NCI-H1048 (cell line): ENCODE measurements around the gene PYDC1.
"Not testable (repeated sequence)": the region's sequence is repeated elsewhere in the genome, so short reads cannot be mapped to it uniquely, and the experiment has no call there.

Source experiments
- DNase-seq: peaks from one replicate; lab custom pipeline; 2025; lab: John Stamatoyannopoulos, UW

Gene PYDC1

GRCh38 chr16:31216422-31217135 lies at the start of gene PYDC1:
Gene PYDC1, minus strand, starts transcription at chr16:31217135. Its CDS starts 107 bp downstream, at chr16:31217028.
- DNase-seq, result no peak

DNA sequence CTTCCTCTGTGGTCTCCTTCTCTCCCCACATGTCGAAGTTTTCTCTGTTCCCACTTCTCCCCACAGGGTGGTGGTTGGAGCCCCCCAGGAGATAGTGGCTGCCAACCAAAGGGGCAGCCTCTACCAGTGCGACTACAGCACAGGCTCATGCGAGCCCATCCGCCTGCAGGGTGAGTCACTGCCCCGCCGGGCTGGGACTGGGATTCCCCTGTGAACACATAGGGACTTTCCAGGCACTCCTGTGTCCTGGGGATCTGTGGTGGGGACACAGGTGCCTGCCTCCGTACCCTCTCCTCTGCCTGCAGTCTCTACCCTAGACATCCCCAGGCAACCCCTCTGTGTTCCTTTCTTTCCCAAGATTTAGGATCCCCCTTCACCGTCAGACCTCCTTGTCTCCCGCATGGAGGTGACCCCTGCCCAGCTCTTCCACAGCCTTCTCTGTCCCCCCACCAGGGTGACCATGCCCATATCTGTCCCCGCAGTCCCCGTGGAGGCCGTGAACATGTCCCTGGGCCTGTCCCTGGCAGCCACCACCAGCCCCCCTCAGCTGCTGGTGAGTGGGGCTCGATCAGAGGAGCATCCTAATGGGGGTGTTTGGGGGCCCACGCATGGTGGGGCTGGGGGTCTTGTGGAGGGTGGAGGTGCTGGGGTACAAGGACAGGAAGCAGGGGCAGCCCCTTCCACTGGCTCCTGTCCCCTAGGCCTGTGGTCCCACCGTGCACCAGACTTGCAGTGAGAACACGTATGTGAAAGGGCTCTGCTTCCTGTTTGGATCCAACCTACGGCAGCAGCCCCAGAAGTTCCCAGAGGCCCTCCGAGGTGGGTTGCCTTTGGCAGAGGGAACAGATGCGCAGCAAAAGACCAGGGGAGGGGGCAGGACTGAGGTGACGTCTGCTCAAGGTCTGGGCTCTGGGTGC lies 48.7 kb upstream of the PYDC1 start:
- no peak for DNase-seq

DNA sequence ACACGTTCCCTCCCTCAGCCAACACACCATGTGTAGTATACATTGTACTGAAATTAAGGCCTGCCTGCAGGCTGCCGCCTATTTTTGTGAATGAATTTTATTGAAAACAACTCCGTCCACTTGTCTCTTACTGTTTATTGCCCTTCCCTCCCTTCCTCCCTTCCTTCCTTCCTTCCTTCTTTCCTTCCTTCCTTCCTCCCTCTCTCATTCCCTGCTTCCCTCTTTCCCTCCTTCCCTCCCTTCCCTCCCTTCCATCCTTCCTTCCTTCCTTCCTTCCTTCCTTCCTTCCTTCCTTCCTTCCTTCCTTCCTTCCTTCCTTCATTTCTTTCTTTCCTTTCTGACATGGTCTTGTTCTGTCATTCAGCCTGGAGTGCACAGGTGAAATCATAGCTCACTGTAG lies 45.1 kb upstream of the PYDC1 start:
- no peak for DNase-seq

GRCh38 chr16:31260136-31260931 lies 43.4 kb upstream of the PYDC1 start:
- no peak for DNase-seq

DNA sequence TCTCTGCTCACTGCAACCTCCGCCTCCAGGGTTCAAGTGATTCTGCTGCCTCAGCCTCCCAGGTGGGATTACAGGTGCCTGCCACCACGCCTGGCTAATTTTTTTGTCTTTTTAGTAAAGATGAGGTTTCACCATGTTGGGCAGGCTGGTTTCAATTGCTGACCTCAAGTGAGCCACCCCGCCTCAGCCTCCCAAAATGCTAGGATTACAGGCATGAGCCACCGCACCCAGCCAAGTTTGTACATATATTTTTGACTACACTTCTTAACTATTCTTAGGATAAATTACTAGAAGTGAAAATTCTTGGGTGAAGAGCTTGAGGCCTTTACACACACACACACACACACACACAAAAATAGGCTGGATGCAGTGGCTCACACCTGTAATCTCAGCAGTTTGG lies 41.4 kb upstream of the PYDC1 start:
- no peak for DNase-seq

GRCh38 chr16:31256466-31256865 lies 39.5 kb upstream of the PYDC1 start:
- DNase-seq, result no peak

- no peak for DNase-seq
Observed at GRCh38 chr16:31253642-31254045, 36.7 kb upstream of the PYDC1 start.

- DNase-seq, result no peak
Observed at GRCh38 chr16:31251435-31251834, 34.5 kb upstream of the PYDC1 start.

DNA sequence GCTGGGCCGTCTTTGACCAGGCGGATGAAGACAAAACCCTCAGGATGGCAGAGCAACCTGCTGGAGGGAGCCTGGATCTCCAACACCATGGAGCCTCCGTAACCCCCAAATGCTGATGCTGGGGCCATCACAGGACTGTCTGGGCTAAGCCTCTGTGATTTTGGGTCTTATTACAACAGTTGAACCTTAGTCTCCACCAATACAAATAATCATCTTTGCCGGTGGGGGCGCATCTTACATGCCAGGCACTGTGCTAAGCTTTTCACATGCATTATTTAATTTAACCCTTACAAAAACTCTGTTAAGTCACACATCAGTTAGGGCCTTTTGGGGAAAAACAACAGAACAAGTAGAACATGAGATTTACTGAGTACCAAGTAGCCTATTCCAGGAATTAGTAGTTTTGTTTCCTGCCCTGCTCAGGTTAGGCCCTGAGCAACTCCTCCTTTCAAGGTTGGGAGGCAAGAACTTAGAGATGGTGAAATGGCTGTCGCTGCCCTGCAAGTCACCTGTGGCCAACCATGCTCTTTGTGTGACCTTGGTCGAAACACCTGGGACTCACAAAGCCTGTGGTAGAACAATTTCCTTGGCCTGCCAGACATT lies 33.9 kb upstream of the PYDC1 start:
- no peak for DNase-seq

DNA sequence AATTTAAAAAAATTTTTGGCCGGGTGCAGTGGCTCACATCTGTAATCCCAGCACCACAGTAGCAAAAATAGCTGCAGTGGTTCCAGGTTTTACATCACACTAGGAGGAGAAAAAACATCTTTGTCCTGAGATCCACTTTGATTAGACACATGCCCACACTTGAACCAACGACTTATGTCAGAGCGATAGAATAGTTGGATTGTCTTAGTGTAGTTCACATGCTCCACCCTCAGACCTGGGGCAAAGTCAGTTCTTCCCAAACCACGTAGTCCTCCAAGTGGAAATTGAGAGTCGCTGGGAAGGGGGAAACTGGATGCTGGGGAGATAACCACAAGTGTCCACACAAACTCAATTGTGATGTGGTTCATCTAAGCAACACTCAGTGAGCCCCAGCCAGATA lies 31.4 kb upstream of the PYDC1 start:
- DNase-seq, result no peak

DNA sequence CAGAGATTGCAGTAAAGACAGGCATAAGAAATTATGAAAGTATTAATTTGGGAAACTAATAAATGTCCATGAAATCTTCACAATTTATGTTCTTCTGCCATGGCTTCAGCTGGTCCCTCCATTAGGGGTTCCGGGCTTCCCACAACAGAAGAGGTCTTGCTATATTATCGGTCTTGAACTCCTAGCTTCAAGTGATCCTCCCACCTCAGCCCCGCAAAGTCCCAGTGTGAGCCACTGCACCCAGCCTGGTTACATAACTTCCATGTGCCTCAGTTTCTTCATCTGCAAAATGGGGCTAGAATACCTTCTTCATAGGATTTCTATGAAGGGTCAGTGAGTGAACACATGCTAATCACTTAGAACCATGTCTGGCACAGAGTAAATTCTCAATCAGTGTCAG lies 29.4 kb upstream of the PYDC1 start:
- no peak for DNase-seq

DNA sequence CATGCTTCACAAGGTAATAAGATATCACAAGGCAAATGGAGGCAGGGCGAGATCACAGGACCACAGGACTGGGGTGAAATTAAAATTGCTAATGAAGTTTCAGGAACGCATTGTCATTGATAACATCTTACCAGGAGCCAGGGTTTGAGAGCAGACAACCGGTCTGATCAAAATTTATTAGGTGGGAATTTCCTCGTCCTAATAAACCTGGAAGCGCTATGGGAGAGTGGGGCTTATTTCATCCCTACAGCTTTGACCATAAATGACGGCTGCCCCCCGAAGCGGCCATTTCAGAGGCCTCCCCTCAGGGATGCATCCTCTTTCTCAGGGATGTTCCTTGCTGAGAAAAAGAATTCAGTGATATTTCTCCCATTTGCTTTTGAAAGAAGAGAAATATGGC lies 28.7 kb upstream of the PYDC1 start:
- not testable (repeated sequence) for DNase-seq

- no peak for DNase-seq
Observed at GRCh38 chr16:31243734-31244670, 27.1 kb upstream of the PYDC1 start.

DNA sequence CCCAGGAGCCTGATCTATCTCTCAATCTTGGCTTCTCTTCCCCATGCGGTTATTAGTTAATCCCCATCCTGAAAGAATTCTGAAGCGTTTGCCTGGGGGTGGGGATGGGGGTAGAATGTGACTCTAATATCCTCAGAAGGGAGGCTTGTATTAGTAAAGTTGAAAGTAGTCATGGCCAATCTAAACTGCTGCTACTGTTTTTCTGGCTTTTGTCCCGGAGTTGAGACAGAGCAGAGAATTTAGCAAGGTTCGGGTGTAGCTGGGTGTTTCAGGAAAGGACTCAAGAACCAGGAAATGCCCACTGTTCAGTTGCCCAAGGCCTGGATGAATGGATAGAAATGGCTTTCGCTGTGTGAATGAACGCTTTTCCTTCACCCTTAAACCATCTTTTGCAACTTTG lies 25.3 kb upstream of the PYDC1 start:
- no peak for DNase-seq

- no peak for DNase-seq
Observed at GRCh38 chr16:31238041-31238440, 21.1 kb upstream of the PYDC1 start.

GRCh38 chr16:31229501-31229900 lies 12.6 kb upstream of the PYDC1 start:
- no peak for DNase-seq

GRCh38 chr16:31228206-31228605 lies 11.3 kb upstream of the PYDC1 start:
- DNase-seq, result no peak

GRCh38 chr16:31225193-31225592 lies 8.3 kb upstream of the PYDC1 start:
- no peak for DNase-seq

GRCh38 chr16:31224092-31224955 lies 7.4 kb upstream of the PYDC1 start:
- DNase-seq, result no peak

- DNase-seq, result no peak
Observed at GRCh38 chr16:31223044-31223443, 6.1 kb upstream of the PYDC1 start.
